H1 (cell line): Measurements from ENCODE around the gene ZNF385B. TPM values are rescaled to one million over a fixed set of nuclear protein-coding genes. Genes with fewer than 3 reads are reported as not detected.

ENCODE experiments used
- HDAC2 ChIP-seq, 2 experiments: fragments of 300-600 bp in 1 of 2; sonication (generic) in 1 of 2; IDR thresholded peaks; 2 replicates each; pipeline ENCODE4 v1.6.1; 2011 to 2012; ENCODE audit warnings: low read depth in 2 of 2, low read length in 2 of 2, mild to moderate bottlenecking in 2 of 2, moderate library complexity in 2 of 2, borderline replicate concordance in 1 of 2, inconsistent platforms in 1 of 2
- NRF1 ChIP-seq: IDR thresholded peaks from 2 replicates; pipeline ENCODE4 v1.6.1; 2011; ENCODE audit warnings: mild to moderate bottlenecking, low read depth, low read length, improper control_type of control experiment
- RXRA ChIP-seq: IDR thresholded peaks from 2 replicates; pipeline ENCODE4 v1.6.1; 2011; ENCODE audit warnings: low read depth, mild to moderate bottlenecking, low read length, moderate library complexity; ENCODE audit not compliant: insufficient read depth
- polyA plus RNA-seq, 7 experiments: library from polyadenylated mRNA; depleted of rRNA in 3 of 7; stranded (reverse) in 5 of 7; unstranded in 2 of 7; fragments of >200 nt in 5 of 7; fragments of 200-250 nt in 2 of 7; gene quantifications; 1 replicate in 5 of 7; 2 replicates in 1 of 7; 4 replicates in 1 of 7; pipeline versions ENCODE4 v1.2.1 to v1.2.3, GENCODE V29; 2011 to 2013; ENCODE audit warnings: missing spikeins in 2 of 7, mixed read lengths in 2 of 7
- total RNA-seq: library from RNA; stranded (reverse); fragmentation: NEBNext Ultra II Directional; extraction: Animal tissue kit (Norgen Biotek cat#: 25700); gene quantifications from 2 replicates; pipeline ENCODE4 v1.2.1, GENCODE V29; 2021

The ZNF385B gene
- total and polyA plus RNA-seq, 2 of the 8 experiments (the other 6 are each of a cell fraction or from before 2014, with no cell fraction given): 1.1 to 3.7 TPM

DNA sequence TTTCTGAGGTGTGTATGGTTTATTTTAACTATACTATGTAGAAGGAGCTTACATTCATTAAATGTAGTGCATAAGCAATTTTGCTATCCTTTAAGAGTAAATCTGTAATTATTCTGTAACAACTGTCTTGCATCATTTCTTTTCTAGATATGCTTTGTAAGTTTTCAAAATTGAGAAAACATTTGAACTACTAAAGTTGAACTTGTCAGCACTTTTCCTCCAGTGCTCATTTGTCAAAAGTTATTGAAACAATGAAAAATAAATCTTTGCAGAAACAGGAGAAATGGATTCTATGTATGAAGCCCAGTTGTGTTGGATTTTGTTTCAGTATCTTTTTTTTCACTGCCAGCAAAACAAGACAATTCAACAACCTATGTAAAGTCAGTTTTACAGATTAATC, 14.5 kb upstream of the ZNF385B start (continued):
- TF ChIP-seq RXRA (no peak), HDAC2 (IDR thresholded peaks at IDR 0.05; ENCODE audit: borderline replicate concordance in 1 of 2, low read depth in 2 of 2, low read length in 2 of 2) (no peak), NRF1 (no peak)
